Motor neuron (in vitro differentiated cells): ENCODE data around the gene GPR162. TPM values are rescaled to one million over a fixed set of nuclear protein-coding genes. Genes with fewer than 3 reads are reported as not detected.

ENCODE experiments used
- ATAC-seq, 8 experiments: fragments of 200-7000 bp; cut with Tn5 transposase; replicated peaks in 6 of 8; 2 replicates each; pipeline ENCODE4 v1.8.0; 2021; ENCODE audit warnings: mild to moderate bottlenecking in 8 of 8, moderate library complexity in 8 of 8
- H3K27ac ChIP-seq, 2 donors: fragments of 250-450 bp; sonication (Bioruptor Pico); 2 replicates each; pipeline ENCODE4 v1.9.0; 2021; ENCODE audit warnings: antibody characterized with exemption in 2 of 2, mild to moderate bottlenecking in 2 of 2, moderate library complexity in 1 of 2
- H3K4me1 ChIP-seq, 2 donors: fragments of 250-450 bp; sonication (Bioruptor Pico); replicated peaks in 1 of 2; 2 replicates each; pipeline ENCODE4 v1.6.1; 2021; ENCODE audit warnings: antibody characterized with exemption in 2 of 2, mild to moderate bottlenecking in 2 of 2, moderate library complexity in 1 of 2
- H3K4me3 ChIP-seq, 5 donors: fragments of 250-450 bp; sonication (Bioruptor Pico); 2 replicates each; pipeline ENCODE4 v1.9.0; 2021; ENCODE audit warnings: antibody characterized with exemption in 5 of 5, mild to moderate bottlenecking in 5 of 5, moderate library complexity in 4 of 5
- WGBS, 10 experiments: fragments of 450-650 bp; shearing (Covaris generic); methylation state at CpG; one replicate each; pipeline ENCODE4 v1.0.0; 2022; 5-methylcytosine and 5-hydroxymethylcytosine counted together
- in situ Hi-C, 9 experiments: fragments of 400-800 bp; cut with MboI; loops; one replicate each; pipeline ENCODE4 v1.15.0; 2021; ENCODE audit warnings: low sequenced_read_pairs in 9 of 9, low pct_unique_long_range_greater_than_20kb in 2 of 9; ENCODE audit not compliant: unreplicated experiment in 9 of 9
- total RNA-seq, 8 experiments: library from RNA; unstranded; fragments of 300-600 nt; gene quantifications; 2 replicates each; pipeline versions ENCODE4 v1.2.3 to v1.2.4, GENCODE V29; 2022

The GPR162 gene
- total RNA-seq, 8 experiments from 2014 or later = 4.8 to 48.2 (median 32.8) TPM

DNA sequence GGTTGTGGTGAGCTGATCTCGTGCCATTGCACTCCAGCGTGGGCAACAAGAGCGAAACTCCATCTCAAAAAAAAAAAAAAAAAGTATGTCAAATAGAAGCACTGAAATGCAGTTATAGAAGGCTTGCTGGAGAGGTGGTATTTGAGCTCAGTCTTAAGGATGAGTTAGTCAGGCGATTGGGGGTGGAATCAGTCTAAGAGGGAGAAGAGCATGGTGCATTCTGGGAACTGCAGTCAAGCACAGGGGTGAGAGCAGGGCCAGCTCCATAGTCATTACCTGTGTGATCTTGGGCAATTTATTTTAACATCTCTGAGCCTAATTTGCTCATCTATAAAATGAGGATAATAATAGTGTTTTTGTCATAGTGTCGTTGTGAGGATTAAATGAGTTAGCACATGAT, 13.3 kb downstream of the GPR162 start:
- WGBS, 10 experiments = 74 to 100% (median 86%) methylated on average over 1 to 5 of the region's 5 CpGs; no CpG with 5 or more reads in 3 of the 10 experiments
- no peak for ATAC-seq
- in situ Hi-C loops = loop anchor here in 1 of 9 experiments (25.0 kb wide), 1 partner anchor 98 kb away; no protein-coding TSS in a partner anchor
- H3K4me1 ChIP-seq = peaks cover 19% of the 10 kb centered on the region in 2 donors
- H3K27ac ChIP-seq = no peak overlapping the region
- H3K4me3 ChIP-seq = no peak overlapping the region

GRCh38 chr12:6836851-6837250, 15.2 kb downstream of the GPR162 start:
- WGBS, 10 experiments = 40 to 100% (median 87%) methylated on average over 1 to 3 of the region's 16 CpGs; no CpG with 5 or more reads in 7 of the 10 experiments

DNA sequence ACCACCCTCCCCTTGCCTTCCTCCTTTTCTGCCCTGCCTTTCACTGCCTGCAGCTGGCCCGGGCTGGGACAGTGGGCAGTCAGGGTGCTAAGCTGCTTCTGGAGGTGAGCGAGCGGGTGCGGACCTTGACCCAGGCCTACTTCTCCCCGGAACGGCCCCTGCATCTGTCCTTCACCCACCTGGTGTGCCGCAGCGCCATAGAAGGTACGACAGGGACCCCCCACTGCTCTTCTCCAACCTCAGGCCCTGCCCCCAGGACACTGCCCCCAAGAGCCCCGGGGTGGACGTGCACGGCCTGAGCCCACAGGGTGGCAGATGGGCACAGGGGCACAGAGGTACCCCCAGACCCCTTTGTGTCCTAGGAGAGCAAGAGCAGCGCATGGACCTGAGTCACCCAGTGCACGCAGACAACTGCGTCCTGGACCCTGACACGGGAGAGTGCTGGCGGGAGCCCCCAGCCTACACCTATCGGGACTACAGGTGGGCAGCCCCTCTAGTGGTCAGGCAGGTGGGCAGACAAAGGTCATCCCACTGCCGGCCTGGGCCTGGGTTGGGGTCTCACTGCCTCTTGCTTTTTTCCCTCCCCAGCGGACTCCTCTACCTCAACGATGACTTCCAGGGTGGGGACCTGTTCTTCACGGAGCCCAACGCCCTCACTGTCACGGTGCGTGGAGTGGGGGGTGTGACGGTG, 15.9 kb downstream of the GPR162 start:
- Histone ChIP-seq H3K4me1 (peaks cover 20 to 28% of the 10 kb centered on the region in 2 donors), H3K4me3 (no peak overlapping the region), H3K27ac (no peak overlapping the region)
- ATAC-seq = no peak
- 94 to 100% methylated on average over 7 to 10 of the region's 26 CpGs; no CpG with 5 or more reads in 8 of the 10 experiments for WGBS, 10 experiments
- in situ Hi-C loops = loop anchor here in 1 of 9 experiments (25.0 kb wide), 1 partner anchor 100 kb away; no protein-coding TSS in a partner anchor

More at GRCh38 chr12:6836851-6837250, 15.2 kb downstream of the GPR162 start:
- H3K4me3 ChIP-seq = no peak overlapping the region
- H3K4me1 ChIP-seq = peaks cover 20 to 28% of the 10 kb centered on the region in 2 donors
- no peak overlapping the region for H3K27ac ChIP-seq
- in situ Hi-C loops = loop anchor here in 1 of 9 experiments (25.0 kb wide), 1 partner anchor 100 kb away; no protein-coding TSS in a partner anchor
- no peak for ATAC-seq

GRCh38 chr12:6838854-6839253, 17.2 kb downstream of the GPR162 start:
- H3K27ac ChIP-seq = peak overlapping the region in 1 of 2 donors; percentile 76
- WGBS, 10 experiments = 80 to 100% (median 95%) methylated on average over 2 to 13 of the region's 16 CpGs; no CpG with 5 or more reads in 3 of the 10 experiments
- ATAC-seq = no peak

DNA sequence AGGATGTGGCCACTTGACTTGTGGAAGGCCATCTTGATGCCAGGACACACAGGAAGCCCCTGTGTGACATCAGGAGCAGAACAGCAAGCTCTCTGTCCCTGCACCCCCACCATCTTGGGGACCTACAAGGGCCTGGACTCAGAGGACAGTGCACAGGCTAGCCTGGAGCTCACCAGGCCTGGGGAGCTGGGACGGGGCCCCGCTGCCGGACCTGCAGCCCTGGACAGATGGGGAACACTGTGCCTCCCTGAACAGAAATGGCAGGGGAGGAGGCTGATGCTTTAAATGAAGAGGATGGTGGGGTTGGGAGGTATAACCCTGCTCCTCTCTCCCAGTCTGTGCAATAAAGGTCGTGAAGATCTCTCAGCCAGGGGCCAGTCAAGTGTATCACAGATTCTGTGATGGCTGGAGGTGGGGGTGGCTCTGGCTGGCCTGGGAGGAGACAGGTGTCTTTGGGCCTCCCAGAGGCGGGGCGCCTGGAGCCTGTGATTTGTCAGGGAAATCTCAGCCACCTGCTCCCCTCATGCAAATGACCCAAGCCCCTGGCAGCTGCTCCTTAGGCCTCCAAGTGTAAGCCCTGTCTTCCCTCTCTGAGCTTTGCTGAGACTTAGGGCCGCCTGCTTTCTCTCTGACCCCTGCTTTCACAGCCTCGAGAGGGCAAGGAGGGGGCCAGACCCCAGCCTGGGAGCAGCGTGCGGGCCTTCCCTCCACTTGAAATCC, 18.0 kb downstream of the GPR162 start:
- peak overlapping the region; percentile 41 to 77 for H3K27ac ChIP-seq
- in situ Hi-C loops = loop anchor here in 1 of 9 experiments (25.0 kb wide), 1 partner anchor 102 kb away; no protein-coding TSS in a partner anchor
- H3K4me1 ChIP-seq = peaks cover 20 to 28% of the 10 kb centered on the region in 2 donors
- WGBS, 10 experiments = 0 to 83% (median 50%) methylated on average over 2 to 3 of the region's 10 CpGs; no CpG with 5 or more reads in 5 of the 10 experiments
- H3K4me3 ChIP-seq = no peak overlapping the region
- ATAC-seq = peak in 5 of 8 experiments; percentile 60 to 83 (median 81)

More at GRCh38 chr12:6838854-6839253, 17.2 kb downstream of the GPR162 start:
- in situ Hi-C loops = loop anchor here in 1 of 9 experiments (25.0 kb wide), 1 partner anchor 102 kb away; no protein-coding TSS in a partner anchor
- Histone ChIP-seq H3K4me3 (no peak overlapping the region), H3K4me1 (peaks cover 20 to 28% of the 10 kb centered on the region in 2 donors)

- no CpG with 5 or more reads among the region's 1 CpG for WGBS, 10 experiments
- in situ Hi-C loops = loop anchor here in 1 of 9 experiments (25.0 kb wide), 1 partner anchor 103 kb away; no protein-coding TSS in a partner anchor
- Histone ChIP-seq H3K27ac (peak overlapping the region; percentile 41 to 77), H3K4me3 (no peak overlapping the region), H3K4me1 (peaks cover 20 to 28% of the 10 kb centered on the region in 2 donors)
- ATAC-seq = peak in 5 of 8 experiments; percentile 46 to 56 (median 51)
Observed at GRCh38 chr12:6840330-6840729, 18.7 kb downstream of the GPR162 start.

- in situ Hi-C loops = loop anchor here in 1 of 9 experiments (25.0 kb wide), 1 partner anchor 104 kb away; no protein-coding TSS in a partner anchor
- 80 to 100% (median 91%) methylated on average over 1 to 4 of the region's 24 CpGs; no CpG with 5 or more reads in 6 of the 10 experiments for WGBS, 10 experiments
- Histone ChIP-seq H3K4me1 (peaks cover 20 to 28% of the 10 kb centered on the region in 2 donors), H3K4me3 (no peak within 1 kb of the TSS), H3K27ac (peak within 1 kb of the TSS; percentile 41 to 77)
- peak in 5 of 8 experiments; percentile 11 to 28 (median 21) for ATAC-seq
Observed at GRCh38 chr12:6840761-6841515, 19.3 kb downstream of the GPR162 start, which contains the start of gene GNB3. Gene GNB3 (plus strand): TSS chr12:6840925. CDS start chr12:6841288, 363 bp downstream.

GRCh38 chr12:6842075-6842474, 20.5 kb downstream of the GPR162 start:
- H3K4me1 ChIP-seq = peaks cover 20 to 28% of the 10 kb centered on the region in 2 donors
- no peak overlapping the region for H3K4me3 ChIP-seq
- no peak overlapping the region for H3K27ac ChIP-seq
- ATAC-seq = no peak
- WGBS, 10 experiments = 80 to 100% (median 100%) methylated on average over 1 to 4 of the region's 4 CpGs; no CpG with 5 or more reads in 2 of the 10 experiments
- in situ Hi-C loops = loop anchor here in 1 of 9 experiments (25.0 kb wide), 1 partner anchor 105 kb away; no protein-coding TSS in a partner anchor

- peaks cover 20 to 28% of the 10 kb centered on the region in 2 donors for H3K4me1 ChIP-seq
- in situ Hi-C loops = loop anchor here in 1 of 9 experiments (25.0 kb wide), 1 partner anchor 106 kb away; no protein-coding TSS in a partner anchor
- 40 to 100% (median 100%) methylated on average over 1 to 3 of the region's 16 CpGs; no CpG with 5 or more reads in 2 of the 10 experiments for WGBS, 10 experiments
- H3K27ac ChIP-seq = no peak overlapping the region
- no peak overlapping the region for H3K4me3 ChIP-seq
- peak in 1 of 8 experiments; percentile 63 for ATAC-seq
Observed at GRCh38 chr12:6843118-6843902, 21.7 kb downstream of the GPR162 start.

DNA sequence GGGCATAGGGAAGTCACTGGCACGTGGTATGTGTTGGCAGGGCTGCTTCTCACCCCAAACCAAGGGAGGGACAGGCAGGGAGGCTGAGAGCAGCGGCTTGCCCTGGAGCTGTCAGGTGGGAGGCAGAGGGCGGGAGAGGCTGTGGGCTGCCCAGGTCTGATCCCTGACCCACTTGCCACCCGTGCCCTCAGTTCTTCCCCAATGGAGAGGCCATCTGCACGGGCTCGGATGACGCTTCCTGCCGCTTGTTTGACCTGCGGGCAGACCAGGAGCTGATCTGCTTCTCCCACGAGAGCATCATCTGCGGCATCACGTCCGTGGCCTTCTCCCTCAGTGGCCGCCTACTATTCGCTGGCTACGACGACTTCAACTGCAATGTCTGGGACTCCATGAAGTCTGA, 23.8 kb downstream of the GPR162 start:
- WGBS, 10 experiments = 88 to 100% (median 96%) methylated on average over 1 to 8 of the region's 17 CpGs; no CpG with 5 or more reads in 6 of the 10 experiments
- peaks cover 4 to 11% of the 10 kb centered on the region in 2 donors for H3K4me1 ChIP-seq
- ATAC-seq = no peak
- in situ Hi-C loops = loop anchor here in 1 of 9 experiments (25.0 kb wide), 1 partner anchor 108 kb away; no protein-coding TSS in a partner anchor
- no peak overlapping the region for H3K27ac ChIP-seq
- no peak overlapping the region for H3K4me3 ChIP-seq

DNA sequence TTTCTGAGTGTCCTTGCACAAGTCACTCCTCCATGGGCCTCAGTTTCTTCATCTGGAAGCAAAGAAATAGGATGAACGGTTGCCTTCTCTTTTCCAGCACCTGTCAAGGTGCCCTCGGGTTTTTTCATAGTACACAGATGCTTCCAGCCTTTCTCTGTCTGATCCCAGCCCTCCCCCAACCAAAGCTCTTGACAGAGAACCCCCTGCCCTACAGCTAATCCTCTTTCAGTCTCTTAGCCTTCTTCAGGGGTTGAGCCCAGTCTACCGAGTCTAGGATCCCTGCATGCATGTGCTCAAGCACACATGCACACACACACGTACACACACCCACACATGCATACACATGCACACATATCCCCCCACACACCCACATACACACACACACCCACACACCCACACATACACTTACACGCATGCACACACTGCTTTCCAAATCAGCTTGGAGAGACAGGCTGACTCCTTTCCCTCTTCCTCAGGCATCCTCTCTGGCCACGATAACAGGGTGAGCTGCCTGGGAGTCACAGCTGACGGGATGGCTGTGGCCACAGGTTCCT, 24.8 kb downstream of the GPR162 start:
- 0 to 94% (median 75%) methylated on average over 1 to 4 of the region's 7 CpGs; no CpG with 5 or more reads in 4 of the 10 experiments for WGBS, 10 experiments
- ATAC-seq = no peak
- H3K4me1 ChIP-seq = peaks cover 0 to 1% of the 10 kb centered on the region in 2 donors
- in situ Hi-C loops = loop anchor here in 1 of 9 experiments (25.0 kb wide), 1 partner anchor 109 kb away; no protein-coding TSS in a partner anchor
- no peak overlapping the region for H3K4me3 ChIP-seq
- no peak overlapping the region for H3K27ac ChIP-seq
